NCI-H2081 treated with DMSO at 0.1 percent for 48 hours (cell line): ENCODE measurements around the gene PGBD5.

Source experiments
- DNase-seq: peaks from one replicate; lab custom pipeline; 2025; lab: John Stamatoyannopoulos, UW

PGBD5 gene

DNA sequence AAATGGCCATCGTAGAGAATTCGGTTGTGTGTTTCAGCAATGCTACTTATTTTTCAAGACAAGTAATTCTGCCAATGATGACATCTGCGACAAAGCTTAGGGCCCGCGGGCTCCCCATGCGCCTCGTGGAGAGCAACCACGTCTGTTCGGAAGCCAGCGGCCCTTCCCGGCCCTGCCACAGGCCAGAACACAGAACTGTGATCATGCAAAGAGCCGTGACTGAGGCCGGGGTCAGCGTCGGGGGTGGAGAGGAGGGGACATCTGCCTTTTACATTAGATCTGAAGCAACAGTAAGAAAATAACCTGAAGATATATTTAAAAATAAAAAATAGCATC lies 103.7 kb downstream of the PGBD5 start:
- no peak for DNase-seq

DNA sequence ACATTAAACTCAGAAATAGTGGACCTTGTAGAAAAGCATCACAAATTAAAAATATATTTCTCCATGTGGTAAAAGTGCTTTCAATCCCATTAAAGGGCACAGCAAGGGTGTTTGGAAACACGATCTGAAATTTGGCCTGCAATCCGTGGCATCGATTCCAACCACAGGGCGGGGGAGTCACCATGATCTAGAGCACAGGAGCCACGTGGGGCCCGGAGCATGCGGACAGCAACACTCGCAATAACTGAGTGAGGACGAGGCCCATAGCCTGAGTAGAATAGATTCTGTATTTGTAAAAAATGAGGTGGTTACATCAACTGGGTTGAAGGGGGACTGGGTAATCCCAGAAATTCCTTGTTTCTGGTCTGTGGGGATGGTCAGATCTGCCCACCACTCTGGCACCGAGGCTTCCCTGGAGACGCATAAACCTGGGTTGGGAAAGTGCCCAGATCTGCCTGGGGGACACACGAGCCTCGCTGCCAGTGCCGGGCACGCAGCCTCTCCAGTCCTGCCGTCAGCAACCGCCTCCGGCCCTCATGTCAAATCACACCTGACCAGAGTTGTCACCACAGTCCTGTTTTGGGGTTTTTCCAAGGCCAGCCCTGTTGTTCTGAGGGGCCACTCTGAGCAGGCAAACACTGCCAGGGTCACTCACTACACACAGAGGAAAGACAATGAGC lies 104.3 kb downstream of the PGBD5 start:
- DNase-seq, result no peak

DNA sequence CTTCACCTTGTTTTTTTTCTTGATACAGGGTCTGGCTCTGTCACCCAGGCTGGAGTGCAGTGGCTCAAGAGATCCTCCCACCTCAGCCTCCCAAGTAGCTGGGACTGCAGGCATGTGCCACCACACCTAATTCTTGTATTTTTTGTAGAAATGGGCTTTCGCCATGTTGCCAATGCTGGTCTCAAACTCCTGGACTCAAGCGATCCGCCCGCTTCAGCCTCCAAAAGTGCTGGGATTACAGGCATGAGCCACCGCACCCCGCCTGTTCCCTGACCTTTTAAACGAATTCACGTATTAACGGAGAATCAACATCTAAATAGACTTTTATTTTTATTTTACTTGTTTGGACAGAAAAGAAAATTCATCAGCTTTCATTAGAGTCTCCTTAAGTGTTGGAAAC lies 104.8 kb downstream of the PGBD5 start:
- DNase-seq, result no peak

DNA sequence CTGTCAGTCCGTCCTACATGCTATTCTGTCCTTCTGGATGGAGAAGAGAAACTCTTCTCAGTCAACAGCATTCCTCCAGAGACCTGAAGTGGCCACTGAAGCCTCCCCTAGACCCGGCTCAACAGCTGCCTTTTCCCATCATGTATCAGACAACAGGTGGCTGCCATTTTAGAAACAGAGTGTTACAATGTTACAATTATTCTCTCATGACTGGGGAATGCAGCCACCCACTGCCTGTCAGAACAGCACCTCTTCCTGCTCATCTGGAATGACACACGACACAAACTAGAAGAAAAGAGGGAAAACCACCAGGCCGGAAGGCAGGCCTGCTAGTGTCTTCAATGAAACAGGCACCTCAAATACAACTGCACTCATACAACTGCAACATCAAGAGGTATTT lies 105.3 kb downstream of the PGBD5 start:
- DNase-seq, result no peak

DNA sequence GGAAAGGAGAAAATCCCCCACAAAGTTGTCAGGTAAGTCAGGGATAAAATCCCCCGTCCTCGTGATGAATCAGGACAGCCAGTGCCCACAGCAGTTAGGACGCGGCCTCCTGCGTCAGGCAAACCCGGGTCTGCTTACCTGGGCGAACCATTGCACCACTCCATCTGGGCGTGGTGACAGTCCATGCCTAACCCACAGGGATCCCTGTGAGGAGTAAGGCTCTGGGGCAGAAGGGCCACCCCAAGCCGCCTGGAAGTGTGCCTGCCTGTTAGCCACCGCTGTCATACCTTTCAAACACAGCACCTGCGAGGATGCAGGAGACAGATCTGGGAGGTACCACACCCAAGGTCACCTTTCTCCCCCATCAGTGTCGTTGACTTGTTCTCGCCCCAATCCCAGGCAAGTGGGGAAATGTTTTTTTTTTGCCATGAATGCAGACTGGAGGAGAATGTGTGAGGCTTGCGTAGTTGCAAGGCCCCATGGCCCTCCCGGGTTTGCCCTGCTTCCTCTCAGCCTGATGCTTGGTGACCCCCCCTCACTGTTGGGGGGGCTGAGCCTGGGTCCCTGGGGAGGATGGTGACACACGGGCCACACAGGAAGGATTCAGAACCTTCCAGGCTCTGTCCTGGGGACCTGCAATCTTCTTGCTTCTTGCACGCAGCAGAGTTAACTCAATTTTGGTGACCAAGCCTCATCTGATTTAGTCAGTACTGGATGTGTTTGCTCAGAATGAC lies 107.0 kb downstream of the PGBD5 start:
- no peak for DNase-seq

DNA sequence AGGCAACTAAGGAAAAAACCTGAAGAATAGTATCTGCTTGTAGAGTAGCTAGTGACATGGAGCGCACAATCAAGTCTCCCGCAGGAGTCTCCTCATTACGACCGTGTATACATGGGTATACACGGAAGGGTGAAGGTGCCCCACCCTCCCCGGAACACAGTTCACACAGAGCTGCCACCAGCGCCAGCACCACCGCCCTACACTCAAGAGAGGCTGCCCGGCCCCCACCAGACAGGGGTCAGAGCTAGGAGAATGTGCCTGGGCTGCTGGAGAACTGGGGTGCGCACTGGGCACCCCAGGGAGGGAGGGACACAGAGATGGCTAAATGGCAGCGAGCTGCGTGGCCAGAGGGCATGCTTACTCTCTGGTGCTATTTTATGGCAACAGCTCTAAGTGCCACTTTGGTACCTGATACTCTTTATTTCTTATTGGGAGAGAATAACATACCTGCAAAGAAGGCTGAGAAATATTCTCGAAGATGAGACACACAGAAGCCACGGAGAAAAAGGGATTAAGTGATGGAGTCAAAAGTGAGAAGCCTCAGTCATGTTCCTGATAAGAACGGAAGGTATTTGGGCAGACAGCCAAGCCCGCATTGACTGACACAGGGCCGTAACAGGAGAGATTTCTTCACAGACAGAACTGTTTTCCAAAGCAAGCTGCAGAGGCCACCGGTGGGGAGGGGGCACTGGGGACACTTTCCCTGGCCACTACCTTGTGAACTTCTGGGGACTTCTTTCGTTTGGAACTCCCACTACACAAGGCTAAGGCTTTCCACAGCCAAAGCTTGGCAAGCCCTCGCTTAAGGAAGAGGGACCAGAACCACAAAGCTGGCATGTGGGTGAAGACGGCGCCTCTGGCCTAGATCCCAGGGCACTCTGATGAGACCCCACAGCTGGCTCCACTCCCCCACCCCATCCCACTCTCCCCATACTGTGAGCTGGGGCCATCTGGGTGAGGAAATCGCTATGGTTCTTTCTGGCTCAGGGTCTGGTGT lies 108.0 kb downstream of the PGBD5 start:
- DNase-seq, result no peak

DNA sequence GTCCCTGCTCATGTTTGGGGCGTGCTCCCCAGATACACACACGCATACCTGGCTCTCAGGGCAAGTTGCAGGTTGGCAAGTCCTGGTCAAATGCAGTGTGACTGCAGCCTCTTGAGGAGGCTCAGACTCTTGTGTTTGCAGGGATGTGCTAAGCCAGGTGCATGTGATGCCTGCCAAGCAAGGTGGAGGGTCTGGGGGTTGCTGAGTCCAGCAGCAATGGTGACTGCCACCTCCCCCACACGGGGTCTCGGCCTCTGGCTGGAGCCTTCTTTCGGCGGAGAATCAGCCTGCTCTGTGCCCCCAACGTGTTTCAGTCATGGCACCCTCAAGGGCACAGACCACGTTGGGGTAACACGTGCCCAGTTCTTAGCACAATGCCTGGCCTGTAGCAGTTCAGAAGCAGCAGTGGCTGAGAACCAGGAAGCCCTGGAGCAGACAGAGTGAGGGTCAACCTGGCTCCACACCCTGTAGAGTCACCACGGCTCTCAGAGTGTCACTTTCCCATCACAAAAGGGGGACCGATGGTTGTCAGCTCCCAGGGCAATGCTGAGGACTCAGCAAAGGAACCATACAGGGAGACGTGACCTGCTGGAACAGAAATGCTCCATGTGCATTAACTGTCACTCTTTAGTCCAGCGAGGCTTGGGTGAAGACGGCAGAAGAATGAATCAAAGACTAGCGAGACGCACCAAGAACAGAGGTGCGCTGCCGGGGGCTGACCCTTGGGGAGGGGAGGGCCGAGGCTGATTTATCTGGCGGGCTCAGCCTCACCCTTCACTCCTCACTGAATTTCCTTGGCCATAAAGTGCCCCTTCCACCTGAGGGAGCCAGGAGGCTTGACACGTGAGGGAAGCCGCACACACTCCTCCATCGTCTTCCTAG lies 109.0 kb downstream of the PGBD5 start:
- DNase-seq, result no peak

DNA sequence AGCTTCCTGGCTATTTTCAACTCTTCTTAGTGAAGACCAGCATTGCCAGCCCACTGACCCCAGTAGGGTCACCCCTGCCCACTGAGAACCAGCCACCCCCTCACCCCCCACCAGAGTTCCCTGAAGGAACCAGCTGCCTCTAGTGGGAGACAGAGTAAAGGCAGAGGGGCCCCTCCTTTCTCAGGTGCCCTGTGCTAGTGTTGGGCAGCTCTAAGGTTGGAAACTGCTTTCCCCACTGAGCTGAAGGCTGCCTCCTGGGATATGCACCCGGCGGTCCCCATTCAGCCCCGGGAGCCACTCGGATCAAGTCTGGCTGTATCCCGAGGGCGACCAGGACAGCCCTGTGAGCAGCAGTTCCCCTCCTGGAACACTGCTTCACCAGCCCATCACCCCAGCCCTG lies 111.0 kb downstream of the PGBD5 start:
- no peak for DNase-seq

DNA sequence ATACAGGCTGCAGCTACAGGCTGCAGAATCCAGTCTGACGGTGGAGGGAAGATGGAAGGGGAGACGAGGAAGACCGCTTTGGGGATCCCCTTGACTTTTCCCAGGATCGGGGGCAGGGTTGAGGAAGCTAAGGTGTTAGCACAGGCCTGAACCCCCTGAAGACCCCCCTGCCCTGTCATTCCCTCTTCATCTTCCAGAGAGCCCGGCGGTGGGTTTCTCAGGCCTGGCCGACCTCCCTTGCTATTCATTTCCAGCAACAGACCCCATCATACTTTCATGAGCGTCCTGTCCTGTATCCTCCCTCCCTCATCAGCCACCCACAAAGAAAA lies 112.0 kb downstream of the PGBD5 start:
- no peak for DNase-seq

DNA sequence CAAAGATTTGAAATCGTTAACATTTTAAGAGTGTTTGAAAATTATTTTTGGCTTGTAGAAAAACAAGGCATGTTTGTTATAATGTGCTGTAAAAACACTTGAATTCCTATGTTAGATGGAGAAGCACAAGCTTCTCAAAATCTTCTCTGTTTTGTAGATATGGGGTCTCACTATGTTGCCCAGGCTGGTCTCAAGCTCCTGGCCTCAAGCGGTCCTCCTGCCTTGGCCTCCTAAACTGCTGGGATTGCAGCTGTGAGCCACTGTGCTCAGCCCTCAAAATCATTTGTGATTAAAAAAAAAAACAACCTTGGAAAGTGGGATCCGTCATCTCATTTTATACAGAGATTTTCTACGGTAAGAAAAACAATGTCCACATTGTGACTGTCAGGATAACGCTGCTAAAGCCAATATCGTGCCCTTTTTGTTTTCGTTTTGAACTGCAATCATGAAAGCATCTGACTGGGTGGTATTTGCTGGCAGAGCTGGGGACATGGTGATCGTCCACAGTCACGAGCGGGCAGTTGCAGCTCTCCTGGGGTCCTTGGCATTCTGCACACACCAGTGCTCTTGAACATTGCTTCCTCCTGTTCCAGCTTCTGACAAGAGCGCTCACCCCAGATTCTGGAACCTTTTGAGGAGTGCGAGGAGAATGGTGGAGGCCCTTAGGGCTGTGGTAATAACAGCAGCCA lies 112.5 kb downstream of the PGBD5 start:
- DNase-seq, result no peak

DNA sequence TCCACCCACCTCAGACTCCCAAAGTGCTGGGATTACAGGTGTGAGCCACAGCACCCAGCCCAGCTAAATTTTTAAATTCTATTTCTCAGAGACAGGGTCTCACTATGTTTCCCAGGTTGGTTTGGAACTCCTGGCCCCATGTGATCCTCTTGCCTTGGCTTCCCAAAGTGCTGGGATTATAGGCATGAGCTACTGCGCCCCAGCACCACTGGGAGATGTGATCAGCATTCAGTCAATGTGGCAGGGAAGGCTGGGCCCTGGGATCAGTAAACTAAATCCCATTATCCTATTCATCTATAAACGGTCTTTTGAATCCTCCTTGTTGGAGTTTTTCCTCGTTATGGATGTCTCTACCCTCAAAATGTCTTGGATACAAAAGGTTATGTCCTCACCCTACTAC lies 113.5 kb downstream of the PGBD5 start:
- no peak for DNase-seq

DNA sequence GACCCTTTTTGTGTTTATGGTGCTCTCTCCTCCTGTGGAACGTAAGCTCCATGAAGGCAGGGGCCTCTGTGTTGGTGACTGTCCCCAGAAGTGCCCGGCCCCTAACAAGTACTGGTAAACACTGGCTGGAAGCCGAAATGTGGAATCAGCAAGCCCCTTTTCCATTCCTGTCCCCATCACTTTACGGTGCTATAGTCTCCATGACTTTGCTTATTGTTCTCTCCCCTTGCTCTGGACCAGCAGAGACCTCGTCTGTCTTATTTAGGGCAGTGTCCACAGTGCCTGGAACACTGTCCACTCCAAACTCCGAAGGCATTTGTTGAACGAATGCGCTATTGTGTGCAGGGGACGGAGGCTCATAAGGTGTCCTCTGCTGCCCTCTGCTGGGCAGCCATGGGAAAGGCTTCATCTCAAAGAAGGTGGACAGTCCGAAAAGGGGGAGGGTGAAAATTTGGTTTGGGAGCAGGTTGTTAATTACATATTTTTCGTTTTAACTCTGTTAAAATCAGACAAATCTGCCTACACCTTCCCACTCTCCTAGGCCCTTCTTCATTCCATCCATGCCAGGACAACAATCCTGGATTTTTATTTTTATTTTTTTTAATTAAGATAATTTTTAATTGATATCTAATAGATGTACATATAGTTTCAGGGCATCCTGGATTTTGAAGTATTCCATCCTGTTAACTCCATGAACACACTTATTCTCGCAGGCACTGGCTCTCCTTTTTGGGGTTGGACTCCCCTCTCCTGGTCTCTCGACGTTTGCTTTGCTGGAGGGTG lies 115.6 kb downstream of the PGBD5 start:
- peak; percentile 50 for DNase-seq

DNA sequence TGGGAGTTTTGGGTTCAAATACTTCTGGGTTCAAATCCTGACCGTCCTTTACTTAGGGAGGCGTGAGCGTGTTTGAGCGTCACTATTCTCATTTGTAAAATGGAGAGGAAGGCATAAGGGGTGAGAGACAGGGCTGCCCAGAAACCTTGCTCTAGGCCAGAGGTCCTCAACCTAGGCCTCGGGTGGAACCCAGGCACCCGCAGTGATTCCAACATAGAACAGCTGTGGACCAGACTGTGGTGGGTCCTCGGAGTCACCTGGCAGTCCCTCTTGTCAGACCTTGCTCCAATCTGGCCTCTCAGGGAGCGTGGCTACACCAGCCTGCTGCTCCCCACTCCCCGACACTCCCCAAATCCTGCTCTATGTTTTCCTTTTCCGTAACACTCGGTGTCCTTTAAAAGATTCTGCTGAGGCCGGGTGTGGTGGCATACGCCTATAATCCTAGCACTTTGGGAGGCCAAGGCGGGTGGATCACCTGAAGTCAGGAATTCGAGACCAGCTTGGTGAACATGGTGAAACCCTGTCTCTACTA lies 116.4 kb downstream of the PGBD5 start:
- no peak for DNase-seq

DNA sequence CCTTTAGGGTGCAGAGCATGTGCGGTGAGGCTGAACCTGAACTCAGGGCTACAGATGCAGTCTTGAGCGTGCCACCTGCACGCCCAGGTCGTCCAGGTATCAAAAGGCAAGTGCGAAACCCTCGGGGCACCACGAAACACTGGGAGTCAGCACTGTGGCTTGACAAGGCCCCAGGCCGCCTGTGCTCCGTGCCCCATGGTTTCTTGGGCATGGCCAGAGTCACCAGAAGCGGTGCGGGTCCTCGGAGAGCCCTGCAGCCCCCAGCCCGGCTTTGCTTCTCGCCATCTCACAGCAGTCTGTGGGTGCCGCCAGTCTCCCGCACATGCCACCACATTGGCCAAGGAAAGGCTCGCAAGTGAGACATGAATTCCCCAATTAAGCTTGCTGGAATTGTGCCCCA lies 117.3 kb downstream of the PGBD5 start:
- DNase-seq, result no peak

DNA sequence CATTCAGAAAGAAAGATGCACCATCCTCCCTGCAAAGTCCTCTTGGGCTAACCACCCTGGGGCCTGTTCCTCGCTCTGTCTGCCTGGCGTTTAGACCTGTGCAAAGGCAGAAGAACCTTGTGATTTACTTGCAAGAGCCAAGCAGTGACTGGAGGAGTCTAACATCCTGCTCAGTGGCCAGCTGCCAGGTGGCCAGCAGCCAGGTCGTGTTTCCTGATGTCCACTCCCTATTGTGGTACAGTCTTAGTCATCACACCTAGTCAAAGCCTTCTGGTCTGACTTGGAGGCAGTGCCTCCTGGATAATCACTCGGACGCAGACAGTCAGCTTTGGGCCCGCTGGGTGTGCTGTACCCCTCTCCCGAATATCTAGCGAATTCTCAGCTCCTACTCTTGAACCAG lies 118.1 kb downstream of the PGBD5 start:
- DNase-seq, result no peak

DNA sequence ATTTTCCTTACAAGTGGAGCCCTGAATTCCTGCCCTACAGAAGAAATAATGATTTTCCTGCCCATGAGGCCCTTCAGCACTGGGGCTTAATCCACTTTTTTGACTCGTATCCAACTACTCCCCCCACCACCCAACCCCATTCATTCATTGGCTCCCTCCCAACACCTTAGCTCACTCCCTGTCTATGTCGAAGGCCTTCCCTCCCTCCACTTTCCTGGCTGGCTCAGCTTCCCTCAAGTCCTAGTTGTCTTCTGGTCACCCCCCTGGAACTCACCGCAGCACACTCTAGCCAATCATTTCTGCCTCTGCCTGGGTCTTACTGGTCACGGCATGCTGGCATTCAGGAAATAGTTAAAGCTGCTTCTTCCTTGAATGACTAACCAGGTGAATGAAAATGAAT lies 118.9 kb downstream of the PGBD5 start:
- DNase-seq, result no peak

DNA sequence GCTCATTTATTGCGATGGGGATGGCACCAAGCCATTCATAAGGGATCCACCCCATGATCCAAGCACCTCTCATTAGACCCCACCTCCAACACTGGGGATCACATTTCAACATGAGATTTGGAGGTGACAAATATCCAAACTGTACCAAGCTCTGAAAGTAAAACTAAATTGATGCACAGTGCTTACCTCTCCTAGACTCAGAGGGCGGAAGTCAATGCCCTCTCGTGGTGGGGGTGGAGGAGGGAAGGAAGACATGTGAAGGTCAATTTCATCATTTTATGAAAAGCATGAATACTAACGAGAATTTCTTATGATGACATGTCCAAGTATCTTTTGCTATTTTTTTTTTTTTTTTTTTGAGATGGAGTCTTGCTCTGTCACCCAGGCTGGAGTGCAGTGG lies 120.0 kb downstream of the PGBD5 start:
- DNase-seq, result no peak

DNA sequence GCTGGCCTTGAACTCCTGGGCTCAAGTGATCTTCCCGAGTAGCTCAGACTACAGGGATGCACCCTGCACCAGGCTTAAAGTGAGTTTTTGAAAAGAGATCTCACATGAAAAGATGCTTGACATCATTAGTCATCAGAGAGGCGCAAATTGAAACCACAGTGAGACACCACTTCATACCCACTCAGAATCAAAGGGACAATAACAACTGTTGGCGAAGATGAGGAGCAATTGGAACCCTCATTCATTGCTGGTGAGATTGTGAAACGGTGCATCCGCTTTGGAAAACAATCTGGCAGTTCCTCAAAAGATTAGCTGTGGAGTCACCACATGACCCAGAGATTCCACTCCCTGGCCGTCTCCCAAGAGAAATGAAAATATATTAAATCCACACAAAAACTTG lies 122.3 kb downstream of the PGBD5 start:
- DNase-seq, result no peak

DNA sequence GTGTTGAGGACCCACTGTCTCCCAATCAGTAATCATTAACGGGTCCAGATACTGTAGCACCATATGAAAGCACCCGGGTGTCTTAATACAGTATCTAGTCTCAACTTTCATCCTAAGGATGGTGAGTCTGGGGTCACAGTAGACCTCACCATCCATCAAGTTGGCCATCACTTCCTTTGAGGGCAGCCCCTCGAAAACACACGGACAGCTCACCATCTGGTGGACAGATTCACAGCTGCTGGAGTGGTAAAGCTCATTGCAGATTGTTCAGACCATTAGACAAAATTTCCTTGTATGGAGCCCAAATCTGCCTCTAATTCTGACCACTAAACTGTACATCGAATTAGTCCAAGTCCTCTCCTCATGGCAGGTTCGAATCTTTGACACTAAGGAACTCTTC lies 123.1 kb downstream of the PGBD5 start:
- DNase-seq, result no peak

DNA sequence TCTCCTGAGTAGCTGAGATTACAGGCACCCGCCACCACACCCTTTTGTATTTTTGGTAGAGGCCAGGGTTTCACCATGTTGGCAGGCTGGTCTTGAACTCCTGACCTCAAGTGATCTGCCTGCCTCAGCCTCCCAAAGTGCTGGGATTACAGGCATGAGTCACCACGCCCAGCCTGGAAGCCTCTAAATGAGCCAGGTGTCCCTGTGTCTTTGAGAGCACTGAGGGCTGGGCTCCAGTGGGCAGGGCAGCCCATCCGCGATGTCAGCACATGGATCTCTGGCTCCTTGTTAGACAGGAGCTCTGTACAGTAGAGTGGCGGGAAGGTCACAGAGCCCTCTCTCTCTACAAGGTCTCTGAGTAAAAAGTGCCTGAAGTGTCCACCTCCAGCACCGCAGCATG lies 124.3 kb downstream of the PGBD5 start:
- no peak for DNase-seq
